LNCAP (cell line): Measurements from ENCODE around the gene TMEM60.

Source experiments
- CTCF ChIP-seq: fragments of 450-650 bp; IDR thresholded peaks from 2 replicates; pipeline ENCODE4 v1.5.1; 2017; ENCODE audit warnings: mild to moderate bottlenecking

TMEM60 gene

GRCh38 chr7:77806425-77806824 lies 8.2 kb upstream of the TMEM60 start:
- no peak for TF ChIP-seq CTCF

- TF ChIP-seq CTCF, result no peak
Observed at GRCh38 chr7:77802557-77803405, 4.5 kb upstream of the TMEM60 start.

- no peak for TF ChIP-seq CTCF
Observed at GRCh38 chr7:77800730-77801129, 2.5 kb upstream of the TMEM60 start.

GRCh38 chr7:77800158-77800557 lies 1.9 kb upstream of the TMEM60 start:
- TF ChIP-seq CTCF, result no peak

GRCh38 chr7:77799078-77799964 lies 1.1 kb upstream of the TMEM60 start:
- TF ChIP-seq CTCF, result peak; percentile 32

GRCh38 chr7:77797734-77798393 lies 370 bp downstream of the TMEM60 start:
- TF ChIP-seq CTCF, result no peak

GRCh38 chr7:77796960-77797359 lies 1.3 kb downstream of the TMEM60 start:
- TF ChIP-seq CTCF, result no peak
